Activated CD8-positive, alpha-beta T cell treated with anti-CD3 and anti-CD28 coated beads for 36 hours (primary cell): ENCODE data around the gene SNRNP40. TPM values are rescaled to one million over a fixed set of nuclear protein-coding genes. Genes with fewer than 3 reads are reported as not detected.

ENCODE experiments used
- ATAC-seq: fragments of 200-7000 bp; cut with Tn5 transposase; one replicate; pipeline ENCODE4 v1.10.0; 2021; ENCODE audit warnings: mild to moderate bottlenecking, moderate library complexity
- CTCF ChIA-PET: fragments of 350-600 bp; sonication (Branson Sonifier 250); formaldehyde crosslinking; loops from one replicate; lab custom pipeline; 2021; ENCODE audit warnings: antibody characterized with exemption; lab: Charles Lee
- POLR2A ChIA-PET: fragments of 350-600 bp; sonication (Branson Sonifier 250); formaldehyde crosslinking; loops from one replicate; lab custom pipeline; 2021; ENCODE audit warnings: antibody characterized with exemption; lab: Charles Lee
- DNase-seq: peaks from one replicate; pipeline ENCODE4 v3.0.0-alpha.2; 2020
- H3K27ac Mint-ChIP-seq: one replicate; pipeline ENCODE4 v1.8.0; 2021; ENCODE audit warnings: mild to moderate bottlenecking, mixed read lengths
- H3K27me3 Mint-ChIP-seq: one replicate; pipeline ENCODE4 v1.8.0; 2021; ENCODE audit warnings: mixed read lengths
- H3K36me3 Mint-ChIP-seq: one replicate; pipeline ENCODE4 v1.8.0; 2021; ENCODE audit warnings: low read depth, mixed read lengths
- H3K4me1 Mint-ChIP-seq: one replicate; pipeline ENCODE4 v1.8.0; 2021; ENCODE audit warnings: low read depth, mixed read lengths
- H3K4me3 Mint-ChIP-seq: one replicate; pipeline ENCODE4 v1.8.0; 2021; ENCODE audit warnings: mild to moderate bottlenecking, moderate library complexity, mixed read lengths
- H3K9me3 Mint-ChIP-seq: one replicate; pipeline ENCODE4 v1.8.0; 2021; ENCODE audit warnings: mixed read lengths
- intact Hi-C: fragments of 100-400 bp; cut with micrococcal nuclease; formaldehyde crosslinking; loops from one replicate; pipeline ENCODE4 v1.10.0; 2022
- total RNA-seq, 2 experiments: library from RNA; stranded (reverse); gene quantifications; one replicate each; pipeline ENCODE4 v1.2.3, GENCODE V29; 2021
- TF ChIP-seq, protein P1 (sequence below): fragments of 200-600 bp; IDR thresholded peaks from one replicate; pipeline ENCODE4 v1.8.0; 2022; ENCODE audit warnings: antibody characterized with exemption, mild to moderate bottlenecking

The SNRNP40 gene
- total RNA-seq, 2 experiments from 2014 or later, result 98.6 to 102 TPM

DNA sequence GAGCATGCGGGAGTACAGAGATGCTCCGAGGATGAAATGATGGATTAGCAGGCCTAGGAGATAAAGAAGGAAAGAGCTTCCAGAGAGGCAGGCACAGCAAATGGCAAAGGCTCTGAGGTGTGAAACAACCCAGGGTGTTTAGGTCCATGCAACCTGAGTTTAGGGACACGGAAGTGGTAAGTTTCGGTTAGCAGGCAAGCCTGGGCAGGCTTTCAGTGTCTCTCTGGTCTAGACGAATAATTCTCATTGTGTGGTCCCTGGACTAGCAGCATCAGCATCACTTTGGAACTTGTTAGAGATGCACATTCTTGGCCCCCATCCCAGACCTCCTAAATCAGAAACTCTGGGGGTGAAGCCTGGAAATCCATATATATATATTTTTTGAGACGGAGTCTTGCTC lies 75.5 kb downstream of the SNRNP40 start:
- TF ChIP-seq, protein P1, sequence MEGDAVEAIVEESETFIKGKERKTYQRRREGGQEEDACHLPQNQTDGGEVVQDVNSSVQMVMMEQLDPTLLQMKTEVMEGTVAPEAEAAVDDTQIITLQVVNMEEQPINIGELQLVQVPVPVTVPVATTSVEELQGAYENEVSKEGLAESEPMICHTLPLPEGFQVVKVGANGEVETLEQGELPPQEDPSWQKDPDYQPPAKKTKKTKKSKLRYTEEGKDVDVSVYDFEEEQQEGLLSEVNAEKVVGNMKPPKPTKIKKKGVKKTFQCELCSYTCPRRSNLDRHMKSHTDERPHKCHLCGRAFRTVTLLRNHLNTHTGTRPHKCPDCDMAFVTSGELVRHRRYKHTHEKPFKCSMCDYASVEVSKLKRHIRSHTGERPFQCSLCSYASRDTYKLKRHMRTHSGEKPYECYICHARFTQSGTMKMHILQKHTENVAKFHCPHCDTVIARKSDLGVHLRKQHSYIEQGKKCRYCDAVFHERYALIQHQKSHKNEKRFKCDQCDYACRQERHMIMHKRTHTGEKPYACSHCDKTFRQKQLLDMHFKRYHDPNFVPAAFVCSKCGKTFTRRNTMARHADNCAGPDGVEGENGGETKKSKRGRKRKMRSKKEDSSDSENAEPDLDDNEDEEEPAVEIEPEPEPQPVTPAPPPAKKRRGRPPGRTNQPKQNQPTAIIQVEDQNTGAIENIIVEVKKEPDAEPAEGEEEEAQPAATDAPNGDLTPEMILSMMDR, result no peak
- H3K27ac Mint-ChIP-seq, result no peak overlapping the region
- POLR2A ChIA-PET, result interaction anchor here (0.6 kb wide), 1 partner anchor 163 kb away, joined by 3 read pairs; no protein-coding TSS in a partner anchor
- DNase-seq, result no peak
- no peak for ATAC-seq
- no peaks in the 10 kb centered on the region for H3K27me3 Mint-ChIP-seq
- CTCF ChIA-PET, result interaction anchor here (0.6 kb wide), 1 partner anchor 40 kb away, joined by 3 read pairs; no protein-coding TSS in a partner anchor
- no peaks in the 10 kb centered on the region for H3K4me1 Mint-ChIP-seq
- no peaks in the 10 kb centered on the region for H3K36me3 Mint-ChIP-seq
- no peak overlapping the region for H3K4me3 Mint-ChIP-seq
- no peaks in the 10 kb centered on the region for H3K9me3 Mint-ChIP-seq
- intact Hi-C loops, result no loop called here

DNA sequence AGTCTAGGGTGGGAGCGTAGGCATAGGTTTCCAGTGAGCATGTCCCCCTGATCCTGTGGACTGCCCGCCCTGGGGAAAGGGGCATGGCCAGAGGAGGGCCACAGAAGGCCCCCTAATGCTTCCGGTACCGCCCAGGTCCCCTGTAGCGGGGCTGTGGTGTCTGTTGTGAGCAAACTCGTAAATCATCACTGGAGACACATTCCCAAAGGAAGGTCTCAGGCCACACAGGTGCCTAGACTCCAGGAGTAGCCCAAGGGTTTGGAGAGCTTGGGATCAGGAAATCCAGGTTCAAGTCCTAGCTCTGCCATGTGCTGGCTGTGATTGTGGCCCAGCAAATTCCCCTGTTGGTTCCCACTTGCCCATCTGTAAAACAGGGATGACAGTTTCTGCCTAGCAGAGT lies 77.1 kb downstream of the SNRNP40 start:
- no peak overlapping the region for H3K27ac Mint-ChIP-seq
- H3K36me3 Mint-ChIP-seq, result no peaks in the 10 kb centered on the region
- H3K9me3 Mint-ChIP-seq, result no peaks in the 10 kb centered on the region
- no peak for DNase-seq
- intact Hi-C loops, result no loop called here
- no peaks in the 10 kb centered on the region for H3K4me1 Mint-ChIP-seq
- H3K27me3 Mint-ChIP-seq, result peaks cover under 1% of the 10 kb centered on the region
- TF ChIP-seq, protein P1, result no peak
- ATAC-seq, result no peak
- ChIA-PET POLR2A (no interaction called here), CTCF (no interaction called here)
- H3K4me3 Mint-ChIP-seq, result no peak overlapping the region

- Mint-ChIP-seq H3K27ac (no peak overlapping the region), H3K9me3 (no peaks in the 10 kb centered on the region), H3K27me3 (peaks cover 3% of the 10 kb centered on the region), H3K36me3 (no peaks in the 10 kb centered on the region), H3K4me1 (no peaks in the 10 kb centered on the region), H3K4me3 (no peak overlapping the region)
- ChIA-PET CTCF (no interaction called here), POLR2A (no interaction called here)
- ATAC-seq (no peak), DNase-seq (no peak)
- intact Hi-C loops, result no loop called here
- TF ChIP-seq, protein P1, result no peak
These were observed 77.9 kb downstream of the SNRNP40 start for GRCh38 chr1:31218705-31219104.

- H3K9me3 Mint-ChIP-seq, result peaks cover 4% of the 10 kb centered on the region
- intact Hi-C loops, result no loop called here
- no peak overlapping the region for H3K27ac Mint-ChIP-seq
- ATAC-seq (no peak), DNase-seq (no peak)
- peaks cover 5% of the 10 kb centered on the region for H3K27me3 Mint-ChIP-seq
- ChIA-PET POLR2A (no interaction called here), CTCF (interaction anchor here (1.4 to 1.9 kb wide), 2 partner anchors 54 to 204 kb away, joined by 3 to 4 read pairs; no protein-coding TSS in a partner anchor)
- no peaks in the 10 kb centered on the region for H3K36me3 Mint-ChIP-seq
- TF ChIP-seq, protein P1, result no peak
- no peaks in the 10 kb centered on the region for H3K4me1 Mint-ChIP-seq
- H3K4me3 Mint-ChIP-seq, result no peak overlapping the region
These were observed 80.6 kb downstream of the SNRNP40 start for GRCh38 chr1:31216016-31216415.

- POLR2A ChIA-PET, result interaction anchor here (0.5 kb wide), 1 partner anchor 111 kb away, joined by 4 read pairs; no protein-coding TSS in a partner anchor
- Mint-ChIP-seq H3K36me3 (no peaks in the 10 kb centered on the region), H3K27me3 (peaks cover 5% of the 10 kb centered on the region), H3K4me3 (no peak overlapping the region), H3K4me1 (no peaks in the 10 kb centered on the region), H3K9me3 (peaks cover 6% of the 10 kb centered on the region), H3K27ac (no peak overlapping the region)
- TF ChIP-seq, protein P1, result no peak
- no peak for ATAC-seq
- DNase-seq, result no peak
- CTCF ChIA-PET, result interaction anchor here (1.9 kb wide), 1 partner anchor 53 kb away, joined by 4 read pairs; no protein-coding TSS in a partner anchor
- intact Hi-C loops, result no loop called here
These were observed 81.5 kb downstream of the SNRNP40 start for GRCh38 chr1:31215065-31215570.
